Breast epithelium (tissue), 3 donors: ENCODE results near the gene PIK3IP1.

ENCODE experiments used
- POLR2A ChIP-seq: fragments of 450-650 bp; IDR thresholded peaks from one replicate; pipeline ENCODE4 v1.6.1; 2016; ENCODE audit warnings: antibody characterized with exemption, mild to moderate bottlenecking, moderate library complexity
- POLR2AphosphoS5 ChIP-seq, 3 donors: sonication (generic); formaldehyde crosslinking; IDR thresholded peaks; one replicate each; pipeline ENCODE4 v1.6.1; 2017; ENCODE audit warnings: antibody characterized with exemption in 3 of 3
- TF ChIP-seq, protein P1 (sequence below), 3 donors: fragments of 450-650 bp; IDR thresholded peaks; one replicate each; pipeline ENCODE4 v1.5.1; 2016 to 2017; ENCODE audit warnings: antibody characterized with exemption in 3 of 3, mild to moderate bottlenecking in 3 of 3, moderate library complexity in 3 of 3

DNA sequence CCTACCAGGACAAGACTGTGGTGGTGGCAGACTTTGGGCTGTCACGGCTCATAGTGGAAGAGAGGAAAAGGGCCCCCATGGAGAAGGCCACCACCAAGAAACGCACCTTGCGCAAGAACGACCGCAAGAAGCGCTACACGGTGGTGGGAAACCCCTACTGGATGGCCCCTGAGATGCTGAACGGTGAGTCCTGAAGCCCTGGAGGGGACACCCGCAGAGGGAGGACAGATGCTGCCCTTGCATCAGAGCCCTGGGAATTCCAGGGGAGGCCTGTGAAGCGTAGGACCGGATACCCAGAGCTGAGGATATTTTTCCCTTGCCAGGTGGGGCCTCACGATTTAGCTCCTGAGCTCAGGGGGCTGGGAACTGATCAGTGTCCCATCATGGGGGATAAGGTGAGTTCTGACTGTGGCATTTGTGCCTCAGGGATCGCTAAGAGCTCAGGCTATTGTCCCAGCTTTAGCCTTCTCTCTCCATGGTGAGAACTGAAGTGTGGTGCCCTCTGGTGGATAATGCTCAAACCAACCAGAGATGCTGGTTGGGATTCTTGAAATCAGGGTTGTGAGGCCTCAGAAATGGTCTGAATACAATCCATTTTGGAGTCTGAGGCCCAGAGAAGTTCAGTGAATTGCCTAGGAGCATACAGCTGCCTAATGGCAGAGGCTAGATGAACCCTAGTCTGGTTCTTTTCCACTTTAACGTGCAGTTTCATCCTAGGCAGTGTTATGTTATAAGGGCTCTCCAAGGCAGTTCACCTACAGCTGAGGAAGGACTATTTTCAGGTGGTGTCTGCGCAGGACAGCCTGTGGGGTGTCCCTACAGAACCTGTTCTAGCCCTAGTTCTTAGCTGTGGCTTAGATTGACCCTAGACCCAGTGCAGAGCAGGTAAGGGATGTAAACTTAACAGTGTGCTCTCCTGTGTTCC, 19.5 kb downstream of the PIK3IP1 start:
- peak in 1 of 3 donors; percentile 52 for TF ChIP-seq POLR2AphosphoS5 (IDR thresholded peaks at IDR 0.05)
- no peak for TF ChIP-seq POLR2A
- TF ChIP-seq, protein P1, sequence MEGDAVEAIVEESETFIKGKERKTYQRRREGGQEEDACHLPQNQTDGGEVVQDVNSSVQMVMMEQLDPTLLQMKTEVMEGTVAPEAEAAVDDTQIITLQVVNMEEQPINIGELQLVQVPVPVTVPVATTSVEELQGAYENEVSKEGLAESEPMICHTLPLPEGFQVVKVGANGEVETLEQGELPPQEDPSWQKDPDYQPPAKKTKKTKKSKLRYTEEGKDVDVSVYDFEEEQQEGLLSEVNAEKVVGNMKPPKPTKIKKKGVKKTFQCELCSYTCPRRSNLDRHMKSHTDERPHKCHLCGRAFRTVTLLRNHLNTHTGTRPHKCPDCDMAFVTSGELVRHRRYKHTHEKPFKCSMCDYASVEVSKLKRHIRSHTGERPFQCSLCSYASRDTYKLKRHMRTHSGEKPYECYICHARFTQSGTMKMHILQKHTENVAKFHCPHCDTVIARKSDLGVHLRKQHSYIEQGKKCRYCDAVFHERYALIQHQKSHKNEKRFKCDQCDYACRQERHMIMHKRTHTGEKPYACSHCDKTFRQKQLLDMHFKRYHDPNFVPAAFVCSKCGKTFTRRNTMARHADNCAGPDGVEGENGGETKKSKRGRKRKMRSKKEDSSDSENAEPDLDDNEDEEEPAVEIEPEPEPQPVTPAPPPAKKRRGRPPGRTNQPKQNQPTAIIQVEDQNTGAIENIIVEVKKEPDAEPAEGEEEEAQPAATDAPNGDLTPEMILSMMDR (IDR thresholded peaks at IDR 0.05) = peak; percentile 36 to 83 (median 65)
